PFSK-1 (cell line): ENCODE data around the gene FIGNL2.

Source experiments
- POLR2AphosphoS5 ChIP-seq: IDR thresholded peaks from 2 replicates; pipeline ENCODE4 v1.6.1; 2012; ENCODE audit warnings: low read depth, mild to moderate bottlenecking, control low read depth, low read length, moderate library complexity
- REST ChIP-seq, 2 experiments: IDR thresholded peaks; 2 replicates each; pipeline versions ENCODE4 v1.6.1 to v1.8.0; 2011 to 2012; ENCODE audit warnings: low read depth in 2 of 2, low read length in 2 of 2, control low read depth in 1 of 2, inconsistent platforms in 1 of 2, mild to moderate bottlenecking in 1 of 2, moderate library complexity in 1 of 2; ENCODE audit not compliant: insufficient read depth in 1 of 2
- TAF1 ChIP-seq: IDR thresholded peaks from 2 replicates; pipeline ENCODE4 v1.6.1; 2012; ENCODE audit warnings: low read length, control low read depth, borderline replicate concordance; ENCODE audit not compliant: insufficient read depth

- TF ChIP-seq POLR2AphosphoS5: no peak
- TF ChIP-seq TAF1: no peak
- no peak for TF ChIP-seq REST (IDR thresholded peaks at IDR 0.05; ENCODE audit: insufficient read depth in 1 of 2, low read depth in 2 of 2, low read length in 2 of 2)
Observed at GRCh38 chr12:51869931-51870330, 21.4 kb upstream of the FIGNL2 start.
